K562 (cell line): ENCODE data around the gene ELF3. TPM values are rescaled to one million over a fixed set of nuclear protein-coding genes. Genes with fewer than 3 reads are reported as not detected.

Experiments
- CBFA2T3 ChIP-seq: fragments of 450-650 bp; IDR thresholded peaks from 2 replicates; pipeline ENCODE4 v1.6.1; 2017
- DPF2 ChIP-seq: fragments of 450-650 bp; IDR thresholded peaks from 2 replicates; pipeline ENCODE4 v1.6.1; 2016
- PCBP1 ChIP-seq: fragments of 200-400 bp; formaldehyde crosslinking; IDR thresholded peaks from 2 replicates; pipeline ENCODE4 v1.6.1; 2018; ENCODE audit warnings: mild to moderate bottlenecking, low read depth, low read length; ENCODE audit not compliant: poor library complexity, severe bottlenecking
- RBBP5 ChIP-seq: fragments of 200-600 bp; sonication (generic); IDR thresholded peaks from 2 replicates; pipeline ENCODE4 v1.6.1; 2012; ENCODE audit warnings: borderline replicate concordance, mild to moderate bottlenecking, low read length, control low read depth, inconsistent platforms; ENCODE audit not compliant: insufficient read depth, poor library complexity, severe bottlenecking
- SPI1 ChIP-seq: IDR thresholded peaks from 2 replicates; pipeline ENCODE4 v1.6.1; 2011; ENCODE audit warnings: low read depth, low read length, control low read depth, borderline replicate concordance
- TCF3 ChIP-seq: sonication (generic); formaldehyde crosslinking; IDR thresholded peaks from 2 replicates; pipeline ENCODE4 v1.4.0; 2020; ENCODE audit warnings: mild to moderate bottlenecking, missing genetic modification reagents
- ZFX ChIP-seq: sonication (generic); formaldehyde crosslinking; IDR thresholded peaks from 2 replicates; pipeline ENCODE4 v1.8.0; 2022; ENCODE audit warnings: mild to moderate bottlenecking, missing genetic modification reagents, moderate library complexity
- polyA plus RNA-seq, 8 experiments: library from polyadenylated mRNA; depleted of rRNA in 4 of 8; stranded (reverse) in 5 of 8; unstranded in 3 of 8; fragments of >200 nt; fragmentation: Nextera tagmentation in 2 of 8; fragmentation: Illumina TruSeq in 1 of 8; extraction: Ambion mirVana in 2 of 8; extraction: Trizol in 1 of 8; gene quantifications; 2 replicates each; pipeline versions ENCODE4 v1.2.1 to v1.2.3, GENCODE V29; 2011 to 2014; ENCODE audit warnings: inconsistent platforms in 1 of 8, missing spikeins in 1 of 8
- total RNA-seq, 7 experiments: library from RNA; depleted of rRNA in 6 of 7; stranded (reverse); fragments of >200 nt in 6 of 7; fragmentation: Illumina TruSeq in 2 of 7; extraction: Trizol in 2 of 7; gene quantifications; 2 replicates each; pipeline versions ENCODE4 v1.2.1 to v1.2.3, GENCODE V29; 2011 to 2021; ENCODE audit warnings: low replicate concordance in 1 of 7
- TF ChIP-seq, protein P1 (sequence below): sonication (generic); formaldehyde crosslinking; IDR thresholded peaks from 2 replicates; pipeline ENCODE4 v1.8.1; 2023; ENCODE audit warnings: mild to moderate bottlenecking, missing genetic modification reagents
- TF ChIP-seq, protein P2 (sequence below): fragments of 450-650 bp; IDR thresholded peaks from 2 replicates; pipeline ENCODE4 v1.6.1; 2016; ENCODE audit warnings: low read depth

The ELF3 gene
- total and polyA plus RNA-seq, 9 of the 15 experiments (the other 6 are each of a cell fraction or from before 2014, with no cell fraction given): 0.03 to 1.2 (median 0.07) TPM; not detected in 4

DNA sequence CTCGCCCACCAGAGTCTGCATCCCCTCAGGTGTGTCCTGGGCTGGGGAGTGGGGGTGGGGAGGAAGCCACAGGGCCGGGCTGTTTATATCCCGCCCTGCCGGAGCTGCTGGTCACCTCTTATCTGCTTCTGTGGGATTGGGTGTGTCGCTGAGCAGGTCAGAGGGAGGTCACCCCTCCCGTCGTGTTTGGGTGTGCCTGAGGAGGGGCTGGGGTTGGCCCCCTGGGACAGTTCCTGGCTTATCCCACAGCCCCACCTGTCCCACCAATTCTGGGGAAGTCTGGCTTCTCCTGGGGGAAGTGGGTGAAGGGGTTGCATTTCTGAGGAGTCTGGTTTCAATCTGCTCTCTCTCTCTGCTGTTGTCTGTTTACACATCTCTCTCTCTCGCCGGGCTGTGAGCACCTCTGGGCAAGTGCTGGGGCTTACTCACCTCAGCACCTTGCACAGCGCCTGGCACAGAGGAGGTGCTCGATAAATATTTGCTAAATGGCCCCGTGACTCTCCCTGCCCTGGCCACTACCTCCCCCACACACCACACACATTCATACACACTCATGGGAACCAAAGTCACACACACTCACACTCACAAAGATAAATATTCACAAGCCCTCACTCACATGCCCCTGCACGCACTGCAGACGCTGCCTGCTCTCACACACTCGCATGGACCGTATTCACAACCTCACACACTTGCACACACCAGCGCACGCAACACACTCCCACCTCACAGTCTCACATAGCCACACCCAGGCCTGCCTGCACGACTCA lies 8.3 kb downstream of the ELF3 start (continued):
- peak; percentile 62 for TF ChIP-seq PCBP1
- peak; percentile 32; the same call in 1 of the 2 replicates for TF ChIP-seq ZFX
- peak; percentile 89 for TF ChIP-seq CBFA2T3
- TF ChIP-seq, protein P1, sequence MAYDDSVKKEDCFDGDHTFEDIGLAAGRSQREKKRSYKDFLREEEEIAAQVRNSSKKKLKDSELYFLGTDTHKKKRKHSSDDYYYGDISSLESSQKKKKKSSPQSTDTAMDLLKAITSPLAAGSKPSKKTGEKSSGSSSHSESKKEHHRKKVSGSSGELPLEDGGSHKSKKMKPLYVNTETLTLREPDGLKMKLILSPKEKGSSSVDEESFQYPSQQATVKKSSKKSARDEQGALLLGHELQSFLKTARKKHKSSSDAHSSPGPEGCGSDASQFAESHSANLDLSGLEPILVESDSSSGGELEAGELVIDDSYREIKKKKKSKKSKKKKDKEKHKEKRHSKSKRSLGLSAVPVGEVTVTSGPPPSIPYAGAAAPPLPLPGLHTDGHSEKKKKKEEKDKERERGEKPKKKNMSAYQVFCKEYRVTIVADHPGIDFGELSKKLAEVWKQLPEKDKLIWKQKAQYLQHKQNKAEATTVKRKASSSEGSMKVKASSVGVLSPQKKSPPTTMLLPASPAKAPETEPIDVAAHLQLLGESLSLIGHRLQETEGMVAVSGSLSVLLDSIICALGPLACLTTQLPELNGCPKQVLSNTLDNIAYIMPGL (CRISPR knock-in tag): 0 out of 2 replicates have a peak, but pooled peaks have one; percentile 18
- peak; percentile 55; the same call in 1 of the 2 replicates for TF ChIP-seq SPI1
- TF ChIP-seq, protein P2, sequence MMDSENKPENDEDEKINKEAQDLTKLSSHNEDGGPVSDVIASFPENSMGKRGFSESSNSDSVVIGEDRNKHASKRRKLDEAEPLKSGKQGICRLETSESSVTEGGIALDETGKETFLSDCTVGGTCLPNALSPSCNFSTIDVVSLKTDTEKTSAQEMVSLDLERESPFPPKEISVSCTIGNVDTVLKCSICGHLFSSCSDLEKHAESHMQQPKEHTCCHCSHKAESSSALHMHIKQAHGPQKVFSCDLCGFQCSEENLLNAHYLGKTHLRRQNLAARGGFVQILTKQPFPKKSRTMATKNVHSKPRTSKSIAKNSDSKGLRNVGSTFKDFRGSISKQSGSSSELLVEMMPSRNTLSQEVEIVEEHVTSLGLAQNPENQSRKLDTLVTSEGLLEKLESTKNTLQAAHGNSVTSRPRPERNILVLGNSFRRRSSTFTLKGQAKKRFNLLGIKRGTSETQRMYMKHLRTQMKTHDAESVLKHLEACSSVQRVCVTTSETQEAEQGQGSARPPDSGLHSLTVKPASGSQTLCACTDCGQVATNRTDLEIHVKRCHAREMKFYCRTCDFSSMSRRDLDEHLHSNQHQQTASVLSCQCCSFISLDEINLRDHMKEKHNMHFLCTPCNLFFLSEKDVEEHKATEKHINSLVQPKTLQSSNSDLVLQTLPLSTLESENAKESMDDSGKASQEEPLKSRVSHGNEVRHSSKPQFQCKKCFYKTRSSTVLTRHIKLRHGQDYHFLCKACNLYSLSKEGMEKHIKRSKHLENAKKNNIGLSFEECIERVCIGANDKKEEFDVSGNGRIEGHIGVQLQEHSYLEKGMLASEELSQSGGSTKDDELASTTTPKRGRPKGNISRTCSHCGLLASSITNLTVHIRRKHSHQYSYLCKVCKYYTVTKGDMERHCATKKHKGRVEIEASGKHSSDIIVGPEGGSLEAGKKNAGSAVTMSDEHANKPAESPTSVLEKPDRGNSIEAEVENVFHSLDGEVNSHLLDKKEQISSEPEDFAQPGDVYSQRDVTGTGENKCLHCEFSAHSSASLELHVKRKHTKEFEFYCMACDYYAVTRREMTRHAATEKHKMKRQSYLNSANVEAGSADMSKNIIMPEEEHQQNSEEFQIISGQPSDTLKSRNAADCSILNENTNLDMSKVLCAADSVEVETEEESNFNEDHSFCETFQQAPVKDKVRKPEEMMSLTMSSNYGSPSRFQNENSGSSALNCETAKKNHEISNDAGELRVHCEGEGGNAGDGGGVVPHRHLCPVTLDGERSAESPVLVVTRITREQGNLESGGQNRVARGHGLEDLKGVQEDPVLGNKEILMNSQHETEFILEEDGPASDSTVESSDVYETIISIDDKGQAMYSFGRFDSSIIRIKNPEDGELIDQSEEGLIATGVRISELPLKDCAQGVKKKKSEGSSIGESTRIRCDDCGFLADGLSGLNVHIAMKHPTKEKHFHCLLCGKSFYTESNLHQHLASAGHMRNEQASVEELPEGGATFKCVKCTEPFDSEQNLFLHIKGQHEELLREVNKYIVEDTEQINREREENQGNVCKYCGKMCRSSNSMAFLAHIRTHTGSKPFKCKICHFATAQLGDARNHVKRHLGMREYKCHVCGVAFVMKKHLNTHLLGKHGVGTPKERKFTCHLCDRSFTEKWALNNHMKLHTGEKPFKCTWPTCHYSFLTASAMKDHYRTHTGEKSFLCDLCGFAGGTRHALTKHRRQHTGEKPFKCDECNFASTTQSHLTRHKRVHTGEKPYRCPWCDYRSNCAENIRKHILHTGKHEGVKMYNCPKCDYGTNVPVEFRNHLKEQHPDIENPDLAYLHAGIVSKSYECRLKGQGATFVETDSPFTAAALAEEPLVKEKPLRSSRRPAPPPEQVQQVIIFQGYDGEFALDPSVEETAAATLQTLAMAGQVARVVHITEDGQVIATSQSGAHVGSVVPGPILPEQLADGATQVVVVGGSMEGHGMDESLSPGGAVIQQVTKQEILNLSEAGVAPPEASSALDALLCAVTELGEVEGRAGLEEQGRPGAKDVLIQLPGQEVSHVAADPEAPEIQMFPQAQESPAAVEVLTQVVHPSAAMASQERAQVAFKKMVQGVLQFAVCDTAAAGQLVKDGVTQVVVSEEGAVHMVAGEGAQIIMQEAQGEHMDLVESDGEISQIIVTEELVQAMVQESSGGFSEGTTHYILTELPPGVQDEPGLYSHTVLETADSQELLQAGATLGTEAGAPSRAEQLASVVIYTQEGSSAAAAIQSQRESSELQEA: no peak
- peak; percentile 83 for TF ChIP-seq TCF3
- peak; percentile 95 for TF ChIP-seq DPF2
- peak; percentile 65 for TF ChIP-seq RBBP5
